ENCODE results near the gene RPL10A.

DNA sequence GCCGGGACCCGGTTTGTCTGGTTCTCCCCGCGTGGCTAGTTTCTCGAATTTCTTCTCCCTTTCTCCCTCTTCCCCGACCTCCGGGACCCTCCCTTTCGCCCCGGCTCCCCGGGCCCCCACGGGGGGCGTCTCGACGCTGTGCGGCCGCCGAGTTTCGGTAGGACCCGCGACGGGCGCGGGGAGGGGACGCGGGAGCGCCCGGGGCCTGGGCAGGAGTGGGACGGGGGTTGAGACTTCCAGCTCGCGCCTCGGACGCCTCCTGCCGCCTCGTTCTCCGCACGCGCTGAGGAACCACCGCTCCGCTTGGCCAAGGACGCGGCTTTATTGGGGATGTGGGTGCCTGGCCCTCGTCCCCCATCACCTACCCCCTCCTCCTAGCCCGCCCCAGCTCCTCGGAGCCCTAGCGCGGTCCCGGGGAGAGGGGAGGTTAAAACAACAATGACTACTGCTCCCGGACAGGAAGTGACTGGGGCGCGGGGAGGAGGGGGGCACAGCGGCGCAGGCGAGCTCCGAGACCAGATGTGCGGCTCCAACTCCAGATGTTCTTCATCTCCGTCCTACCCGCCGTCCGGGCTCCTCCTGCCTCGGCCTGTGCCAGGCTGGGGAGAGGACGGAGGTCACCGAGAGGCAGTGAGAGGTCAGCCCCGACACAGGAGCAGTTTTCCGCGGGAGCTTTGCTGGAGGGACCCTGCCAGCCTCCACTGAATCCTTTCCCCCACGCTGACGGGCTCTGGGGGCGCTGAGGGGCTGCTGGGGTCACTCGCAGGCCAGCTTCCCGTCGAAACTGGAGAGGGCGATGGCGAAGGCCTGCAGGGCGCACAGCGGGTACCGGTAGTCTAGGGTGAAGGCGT, 29.6 kb downstream of the RPL10A start:
- TF ChIP-seq CTCF (optimal IDR thresholded peaks at IDR 0.05 in 1 of 3, IDR thresholded peaks at IDR 0.05 in 1 of 3, conservative IDR thresholded peaks at IDR 0.05 in 1 of 3; ENCODE audit: extremely low read depth in 1 of 3, insufficient read depth in 2 of 3, low read length in 3 of 3): peak in 1 of 3 experiments; percentile 3
- no peak for TF ChIP-seq EZH2 (IDR thresholded peaks at IDR 0.05; ENCODE audit: low read length)
